GM19455 (cell line): ENCODE data around the gene MOB1A.

ENCODE experiments used
- ATAC-seq: cut with Tn5 transposase; IDR thresholded peaks from one replicate; pipeline ENCODE4 v1.9.1; 2021; ENCODE audit not compliant: unreplicated experiment

Gene MOB1A

DNA sequence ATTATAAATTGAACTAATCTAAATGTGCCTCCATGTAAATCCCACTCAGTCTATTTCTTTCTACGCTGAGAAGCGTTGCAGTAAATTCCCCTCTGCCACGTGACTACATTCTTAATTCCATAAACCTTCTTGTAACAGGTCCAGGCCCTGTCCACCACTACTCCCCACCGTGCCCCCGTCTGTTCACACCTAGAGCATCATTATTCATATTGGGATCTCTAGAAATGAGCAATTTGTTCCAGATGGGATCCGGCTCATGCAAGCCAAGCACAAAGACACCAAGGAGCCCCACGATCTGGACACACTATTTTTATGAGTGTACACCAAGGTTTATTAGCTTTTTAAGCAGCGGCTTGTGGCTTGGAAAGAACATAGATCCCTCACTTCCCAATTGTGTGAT lies 69.1 kb downstream of the MOB1A start:
- no peak for ATAC-seq

DNA sequence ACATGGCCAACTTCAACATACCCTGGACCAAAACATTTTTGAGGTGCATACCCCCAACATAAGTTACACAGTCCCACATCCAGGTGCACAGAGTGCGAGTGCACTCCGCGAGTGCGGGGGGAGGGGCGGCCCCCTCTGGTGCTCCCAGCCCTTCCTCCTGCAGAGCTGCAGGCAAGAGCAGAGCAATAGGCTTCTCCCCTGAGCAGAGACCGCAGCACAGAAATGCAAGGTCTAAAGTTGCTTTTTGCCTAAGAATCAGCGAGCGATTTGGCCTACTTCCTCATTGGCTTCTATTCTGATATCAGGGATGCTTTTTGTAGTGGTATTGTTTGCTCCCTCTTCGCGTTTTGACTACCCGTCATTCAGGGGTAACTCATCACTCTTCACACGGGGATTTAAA lies 71.6 kb downstream of the MOB1A start:
- ATAC-seq = no peak

DNA sequence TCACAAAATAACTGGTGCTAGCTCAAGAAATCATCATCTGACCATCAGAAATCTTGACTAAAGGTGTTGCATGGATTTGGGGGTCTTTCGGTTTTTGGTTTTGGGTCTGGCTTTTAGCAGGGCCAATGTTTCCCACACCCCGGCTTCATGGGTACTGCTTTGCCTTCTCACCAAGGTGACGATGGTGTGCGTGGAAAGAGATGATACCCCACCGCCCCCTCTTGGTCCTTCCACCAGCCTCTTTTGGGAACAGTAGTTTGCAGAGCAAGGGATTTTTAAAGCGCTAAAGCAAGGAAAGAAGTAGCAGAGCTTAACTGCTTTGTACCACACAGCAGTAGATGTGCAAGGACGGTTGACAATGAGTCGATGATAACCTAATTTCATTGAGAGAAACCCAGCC lies 73.3 kb downstream of the MOB1A start:
- no peak for ATAC-seq

DNA sequence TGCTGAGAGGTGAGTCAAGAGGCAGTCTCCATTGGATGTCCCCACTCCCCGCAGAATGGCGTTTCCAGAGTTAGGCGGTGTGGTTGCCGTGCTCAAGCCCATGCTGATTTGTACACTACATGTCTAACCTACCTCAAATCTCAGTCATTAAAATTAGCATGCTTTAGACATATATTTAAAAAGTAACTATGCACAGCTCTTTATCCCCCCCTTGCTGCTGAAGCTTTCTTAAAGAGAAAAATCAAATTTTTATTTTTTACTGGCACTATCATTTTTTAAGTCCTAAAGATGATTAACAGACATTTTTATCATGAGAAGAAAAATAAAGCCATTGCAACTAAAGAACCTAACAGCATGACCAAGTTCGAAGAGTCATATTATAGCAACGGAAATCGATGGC lies 73.8 kb downstream of the MOB1A start:
- ATAC-seq = no peak

DNA sequence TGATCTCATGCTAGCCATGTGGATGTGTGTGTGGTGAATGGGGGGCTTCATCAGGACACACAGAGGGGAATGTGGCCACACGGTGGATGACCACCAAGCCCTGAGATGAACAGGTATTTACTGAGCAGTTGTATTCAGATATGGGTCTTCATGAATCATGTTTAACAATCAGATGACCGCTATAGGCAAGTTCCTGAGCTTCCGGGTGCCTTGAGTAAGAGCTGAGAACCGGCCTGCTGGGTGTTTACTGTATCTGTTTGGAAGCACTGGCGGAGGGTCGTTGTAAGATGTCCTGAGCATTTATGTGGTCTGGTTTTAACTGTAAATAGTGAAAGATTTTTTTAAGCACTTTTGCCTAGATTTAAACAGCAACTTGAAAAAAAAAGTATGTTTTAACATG lies 74.9 kb downstream of the MOB1A start:
- no peak for ATAC-seq
